Skin of body (tissue), 2 donors: ENCODE results near the gene ADAMTS15. TPM values are rescaled to one million over a fixed set of nuclear protein-coding genes. Genes with fewer than 3 reads are reported as not detected.

ENCODE experiments used
- DNase-seq: peaks from one replicate; lab custom pipeline; 2025; lab: John Stamatoyannopoulos, UW
- total RNA-seq: library from RNA; depleted of rRNA; stranded (reverse); fragments of >200 nt; gene quantifications from one replicate; pipeline ENCODE4 v1.2.3, GENCODE V29; 2014

Gene ADAMTS15
- total RNA-seq, 1 donor from 2014 or later: 20.0 TPM

GRCh38 chr11:130476922-130477491 lies 28.6 kb downstream of the ADAMTS15 start:
- no peak for DNase-seq

GRCh38 chr11:130477586-130478203 lies 29.2 kb downstream of the ADAMTS15 start:
- no peak for DNase-seq

GRCh38 chr11:130478204-130478701 lies 29.8 kb downstream of the ADAMTS15 start:
- peak; percentile 24 for DNase-seq

GRCh38 chr11:130478881-130479280 lies 30.4 kb downstream of the ADAMTS15 start:
- DNase-seq: no peak

- DNase-seq: no peak
Measured at GRCh38 chr11:130480186-130480585, 31.7 kb downstream of the ADAMTS15 start.

GRCh38 chr11:130480711-130481140 lies 32.3 kb downstream of the ADAMTS15 start:
- no peak for DNase-seq

- no peak for DNase-seq
Measured at GRCh38 chr11:130483124-130483523, 34.7 kb downstream of the ADAMTS15 start.

GRCh38 chr11:130485983-130486382 lies 37.5 kb downstream of the ADAMTS15 start:
- no peak for DNase-seq

GRCh38 chr11:130486391-130486836 lies 38.0 kb downstream of the ADAMTS15 start:
- DNase-seq: no peak

GRCh38 chr11:130486987-130487923 lies 38.8 kb downstream of the ADAMTS15 start:
- DNase-seq: no peak

- no peak for DNase-seq
Measured at GRCh38 chr11:130487924-130488815, 39.7 kb downstream of the ADAMTS15 start.

GRCh38 chr11:130488848-130489584 lies 40.6 kb downstream of the ADAMTS15 start:
- no peak for DNase-seq

GRCh38 chr11:130489716-130490115 lies 41.3 kb downstream of the ADAMTS15 start:
- no peak for DNase-seq

- no peak for DNase-seq
Measured at GRCh38 chr11:130490682-130491449, 42.4 kb downstream of the ADAMTS15 start.

GRCh38 chr11:130498181-130498580 lies 49.7 kb downstream of the ADAMTS15 start:
- no peak for DNase-seq

GRCh38 chr11:130499828-130500227 lies 51.4 kb downstream of the ADAMTS15 start:
- DNase-seq: no peak

GRCh38 chr11:130504317-130504716 lies 55.9 kb downstream of the ADAMTS15 start:
- DNase-seq: no peak

GRCh38 chr11:130508913-130509312 lies 60.5 kb downstream of the ADAMTS15 start:
- DNase-seq: no peak

GRCh38 chr11:130509942-130510341 lies 61.5 kb downstream of the ADAMTS15 start:
- no peak for DNase-seq
